ENCODE measurements around the gene FKBP8.

DNA sequence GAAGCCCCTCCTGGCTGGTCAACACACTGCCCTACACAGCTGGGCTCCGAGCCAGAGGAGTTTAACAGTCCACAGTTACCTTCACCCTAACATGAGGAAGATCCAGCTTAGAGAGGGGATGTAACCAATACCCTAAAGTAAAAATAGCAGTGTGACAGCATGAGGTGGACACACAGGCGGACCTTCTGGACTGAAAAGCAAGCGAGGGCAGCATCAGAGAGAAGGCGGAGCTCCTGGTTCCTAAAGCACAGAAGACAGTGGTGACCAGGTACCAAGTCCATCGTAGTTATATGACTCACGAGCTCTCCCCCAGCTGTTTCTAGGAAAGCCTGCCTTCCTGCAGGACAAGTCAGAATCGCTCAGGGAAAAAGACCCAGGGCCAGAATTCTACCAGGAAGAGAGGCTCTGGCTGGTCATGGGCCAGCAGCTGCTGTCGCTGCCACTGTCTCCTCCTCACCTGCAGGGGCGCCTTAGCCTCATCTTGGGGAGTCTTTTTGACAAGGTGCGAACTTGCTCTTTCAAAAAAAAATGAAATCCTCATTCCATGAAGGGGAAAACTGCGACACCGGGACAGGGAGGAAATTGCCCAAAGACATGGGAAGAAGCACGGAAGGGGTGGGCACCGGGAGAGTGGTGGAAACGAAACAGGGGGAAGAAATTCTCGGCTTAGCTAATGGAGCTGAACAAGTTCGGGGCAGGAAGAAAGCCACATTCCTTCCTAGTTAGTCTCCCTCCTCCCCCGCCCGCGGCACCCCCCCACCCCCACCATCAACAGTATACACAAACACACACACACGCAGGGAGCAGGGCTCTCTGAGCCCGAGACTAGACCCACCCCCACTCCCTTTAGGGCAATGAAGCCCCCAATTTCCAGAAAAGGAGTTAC lies 23.2 kb downstream of the FKBP8 start:
- peak; percentile 14 to 21 for TF ChIP-seq POLR2A (IDR thresholded peaks at IDR 0.05)
- TF ChIP-seq, protein P1, sequence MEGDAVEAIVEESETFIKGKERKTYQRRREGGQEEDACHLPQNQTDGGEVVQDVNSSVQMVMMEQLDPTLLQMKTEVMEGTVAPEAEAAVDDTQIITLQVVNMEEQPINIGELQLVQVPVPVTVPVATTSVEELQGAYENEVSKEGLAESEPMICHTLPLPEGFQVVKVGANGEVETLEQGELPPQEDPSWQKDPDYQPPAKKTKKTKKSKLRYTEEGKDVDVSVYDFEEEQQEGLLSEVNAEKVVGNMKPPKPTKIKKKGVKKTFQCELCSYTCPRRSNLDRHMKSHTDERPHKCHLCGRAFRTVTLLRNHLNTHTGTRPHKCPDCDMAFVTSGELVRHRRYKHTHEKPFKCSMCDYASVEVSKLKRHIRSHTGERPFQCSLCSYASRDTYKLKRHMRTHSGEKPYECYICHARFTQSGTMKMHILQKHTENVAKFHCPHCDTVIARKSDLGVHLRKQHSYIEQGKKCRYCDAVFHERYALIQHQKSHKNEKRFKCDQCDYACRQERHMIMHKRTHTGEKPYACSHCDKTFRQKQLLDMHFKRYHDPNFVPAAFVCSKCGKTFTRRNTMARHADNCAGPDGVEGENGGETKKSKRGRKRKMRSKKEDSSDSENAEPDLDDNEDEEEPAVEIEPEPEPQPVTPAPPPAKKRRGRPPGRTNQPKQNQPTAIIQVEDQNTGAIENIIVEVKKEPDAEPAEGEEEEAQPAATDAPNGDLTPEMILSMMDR (IDR thresholded peaks at IDR 0.05), result peak; percentile 53 to 59 (median 58)
